GM12864 (cell line): ENCODE data around the gene G6PC3.
A peak's percentile ranks its signal among the peaks of the same experiment; 100 is the strongest.

Experiments
- DNase-seq: peaks from one replicate; pipeline ENCODE4 v3.0.0-alpha.2; 2011; ENCODE audit warnings: low read depth
- H3K4me3 ChIP-seq: 2 replicates; pipeline ENCODE4 v1.5.1; 2011; ENCODE audit warnings: mild to moderate bottlenecking, low read depth, low read length, control low read depth
- CTCF ChIP-seq: IDR thresholded peaks from 2 replicates; pipeline ENCODE4 v1.5.1; 2011; ENCODE audit warnings: low read depth, mild to moderate bottlenecking, moderate library complexity, low read length, control low read depth, inconsistent platforms; ENCODE audit errors: missing control alignments

Gene G6PC3

GRCh38 chr17:44062871-44063270, 7.7 kb upstream of the G6PC3 start:
- DNase-seq, result no peak
- H3K4me3 ChIP-seq, result no peak overlapping the region
- TF ChIP-seq CTCF, result no peak

GRCh38 chr17:44063704-44064639, 6.6 kb upstream of the G6PC3 start:
- TF ChIP-seq CTCF, result no peak
- no peak overlapping the region for H3K4me3 ChIP-seq
- no peak for DNase-seq

GRCh38 chr17:44065668-44066203, 4.8 kb upstream of the G6PC3 start:
- no peak for DNase-seq
- no peak for TF ChIP-seq CTCF
- peak overlapping the region; percentile 88 for H3K4me3 ChIP-seq

- peak; percentile 65 for DNase-seq
Observed at GRCh38 chr17:44066204-44066930, 4.2 kb upstream of the G6PC3 start, which contains the start of gene LSM12. Gene LSM12, minus strand, starts transcription at chr17:44066671. Its CDS starts 84 bp downstream, at chr17:44066587.

GRCh38 chr17:44067545-44067940, 3.0 kb upstream of the G6PC3 start:
- no peak for DNase-seq
- no peak overlapping the region for H3K4me3 ChIP-seq
- no peak for TF ChIP-seq CTCF

More at GRCh38 chr17:44066204-44066930, 4.2 kb upstream of the G6PC3 start, which contains the start of gene LSM12:
- TF ChIP-seq CTCF, result no peak
- peak within 1 kb of the TSS; percentile 88 for H3K4me3 ChIP-seq

GRCh38 chr17:44069974-44070454, 521 bp upstream of the G6PC3 start:
- TF ChIP-seq CTCF, result no peak
- H3K4me3 ChIP-seq, result peak overlapping the region; percentile 91
- DNase-seq, result no peak
